K562 (cell line): ENCODE results near the gene ENDOD1. TPM values are rescaled to one million over a fixed set of nuclear protein-coding genes. Genes with fewer than 3 reads are reported as not detected.
A peak's percentile ranks its signal among the peaks of the same experiment; 100 is the strongest.
"Not testable (repeated sequence)": the region's sequence is repeated elsewhere in the genome, so short reads cannot be mapped to it uniquely, and the experiment has no call there.

Experiments
- ATAC-seq: fragments of 200-7000 bp; cut with Tn5 transposase; 3 replicates; pipeline ENCODE4 v1.9.1; 2020; ENCODE audit warnings: moderate library complexity
- BruUV-seq: library from RNA; stranded (reverse); fragments of 400-500 nt; replicated peaks from 2 replicates; lab custom pipeline; 2021; lab: Mats Ljungman, UMichigan
- CTCF ChIA-PET: fragments of 300-600 bp; formaldehyde crosslinking; extraction: SDS; loops from one replicate; lab custom pipeline; 2021; ENCODE audit warnings: low intra/inter-chr PET ratio; lab: Yijun Ruan, JAX
- POLR2A ChIA-PET: fragments of 300-600, 350-650 bp; sonication (Branson Sonifier 250); formaldehyde crosslinking; extraction: SDS; loops from one replicate; lab custom pipeline; 2021; ENCODE audit warnings: antibody characterized with exemption, inconsistent platforms; lab: Yijun Ruan, JAX
- DNase-seq, 4 experiments: peaks; one replicate each; pipeline versions ENCODE4 v3.0.0 to v3.0.0-alpha.2; 2011 to 2018; ENCODE audit warnings: low spot score in 3 of 4, mixed read lengths in 3 of 4; ENCODE audit errors: extremely low read depth in 1 of 4
- FAIRE-seq: peaks from 2 replicates; lab custom pipeline; 2011; peaks lifted over from hg19 to GRCh38; lab: Jason Lieb, UNC
- H2AFZ ChIP-seq: 2 replicates; pipeline ENCODE4 v1.6.0; 2011; ENCODE audit warnings: low read depth, low read length, control low read depth, inconsistent platforms
- H3K27ac ChIP-seq: fragments of 200-600 bp; 3 replicates; pipeline ENCODE4 v1.8.0; 2011; ENCODE audit warnings: low read depth, mild to moderate bottlenecking, control low read depth, inconsistent platforms, low read length, moderate library complexity, mixed read lengths; ENCODE audit errors: extremely low read depth
- H3K27me3 ChIP-seq, 2 experiments: fragments of 300-600 bp in 1 of 2; 2 replicates in 1 of 2; 3 replicates in 1 of 2; pipeline versions ENCODE4 v1.6.0 to v1.8.0; 2011; ENCODE audit warnings: inconsistent platforms in 2 of 2, low read length in 2 of 2, mild to moderate bottlenecking in 1 of 2, mixed read lengths in 1 of 2, moderate library complexity in 1 of 2; ENCODE audit not compliant: control insufficient read depth in 2 of 2, insufficient read depth in 2 of 2
- H3K36me3 ChIP-seq: fragments of 300-600 bp; 3 replicates; pipeline ENCODE4 v1.8.0; 2011; ENCODE audit warnings: mild to moderate bottlenecking, low read length, inconsistent platforms; ENCODE audit not compliant: control insufficient read depth, insufficient read depth
- H3K4me1 ChIP-seq, 2 experiments: fragments of 200-600 bp in 1 of 2; replicated peaks in 1 of 2; 2 replicates in 1 of 2; 3 replicates in 1 of 2; pipeline versions ENCODE4 v1.5.1 to v1.8.0; 2011; ENCODE audit warnings: inconsistent platforms in 2 of 2, low read length in 2 of 2, mild to moderate bottlenecking in 1 of 2, mixed read lengths in 1 of 2, moderate library complexity in 1 of 2; ENCODE audit not compliant: control insufficient read depth in 2 of 2, insufficient read depth in 2 of 2
- H3K4me2 ChIP-seq: 2 replicates; pipeline ENCODE4 v1.6.1; 2011; ENCODE audit warnings: low read length, control low read depth, inconsistent platforms, mixed read lengths; ENCODE audit not compliant: insufficient read depth
- H3K4me3 ChIP-seq: fragments of 200-600 bp; sonication (generic), shearing (Covaris generic); 2 replicates; pipeline ENCODE4 v1.5.1; 2016; ENCODE audit warnings: control low read depth, inconsistent platforms
- H3K79me2 ChIP-seq: fragments of 200-600 bp; 3 replicates; pipeline ENCODE4 v1.8.0; 2011; ENCODE audit warnings: low read length, inconsistent platforms; ENCODE audit not compliant: control insufficient read depth, insufficient read depth
- H3K9ac ChIP-seq, 2 experiments: 2 replicates each; pipeline versions ENCODE4 v1.6.0 to v1.6.1; 2011; ENCODE audit warnings: low read depth in 2 of 2, low read length in 2 of 2, control low read depth in 1 of 2, inconsistent platforms in 1 of 2, mild to moderate bottlenecking in 1 of 2, mixed read lengths in 1 of 2; ENCODE audit not compliant: insufficient read depth in 1 of 2
- H3K9me1 ChIP-seq: one replicate; pipeline ENCODE4 v1.6.0; 2011; ENCODE audit warnings: inconsistent platforms, mild to moderate bottlenecking, low read length, moderate library complexity; ENCODE audit not compliant: control insufficient read depth, insufficient read depth
- H3K9me3 ChIP-seq: replicated peaks from 2 replicates; pipeline ENCODE4 v1.5.1; 2011; ENCODE audit warnings: low read depth, low read length, inconsistent platforms; ENCODE audit not compliant: control insufficient read depth, insufficient read depth
- H4K20me1 ChIP-seq: replicated peaks from 2 replicates; pipeline ENCODE4 v1.6.1; 2011; ENCODE audit warnings: low read length, inconsistent platforms, mixed read lengths; ENCODE audit not compliant: control insufficient read depth, insufficient read depth
- L3MBTL2 ChIP-seq: fragments of 450-650 bp; IDR thresholded peaks from 2 replicates; pipeline ENCODE4 v1.6.1; 2016; ENCODE audit warnings: mild to moderate bottlenecking, moderate library complexity
- RAD21 ChIP-seq, 2 experiments: fragments of 250-450 bp in 1 of 2; fragments of 450-650 bp in 1 of 2; sonication (Bioruptor Pico) in 1 of 2; formaldehyde crosslinking in 1 of 2; IDR thresholded peaks in 1 of 2; conservative IDR thresholded peaks in 1 of 2; 2 replicates each; pipeline versions ENCODE4 v1.4.0 to v1.8.0; 2020 to 2022; ENCODE audit warnings: mild to moderate bottlenecking in 2 of 2, moderate library complexity in 1 of 2
- WGBS: fragments of 100-300 bp; shearing (Covaris generic); methylation state at CpG from one replicate; pipeline ENCODE4 v1.1.6; 2016; ENCODE audit warnings: low coverage, mixed read lengths; ENCODE audit not compliant: insufficient coverage; ENCODE audit errors: missing lambda C conversion rate; 5-methylcytosine and 5-hydroxymethylcytosine counted together
- in situ Hi-C: fragments of 300-500 bp; cut with MboI; formaldehyde crosslinking; loops from 4 replicates; pipeline ENCODE4 v1.15.0; 2018; ENCODE audit warnings: inconsistent platforms, mixed read lengths
- intact Hi-C: fragments of 100-400 bp; cut with micrococcal nuclease; formaldehyde crosslinking; loops from 2 replicates; pipeline ENCODE4 v1.14.2; 2022
- polyA plus RNA-seq, 8 experiments: library from polyadenylated mRNA; depleted of rRNA in 4 of 8; stranded (reverse) in 5 of 8; unstranded in 3 of 8; fragments of >200 nt; fragmentation: Nextera tagmentation in 2 of 8; fragmentation: Illumina TruSeq in 1 of 8; extraction: Ambion mirVana in 2 of 8; extraction: Trizol in 1 of 8; gene quantifications; 2 replicates each; pipeline versions ENCODE4 v1.2.1 to v1.2.3, GENCODE V29; 2011 to 2014; ENCODE audit warnings: inconsistent platforms in 1 of 8, missing spikeins in 1 of 8
- total RNA-seq, 7 experiments: library from RNA; depleted of rRNA in 6 of 7; stranded (reverse); fragments of >200 nt in 6 of 7; fragmentation: Illumina TruSeq in 2 of 7; extraction: Trizol in 2 of 7; gene quantifications; 2 replicates each; pipeline versions ENCODE4 v1.2.1 to v1.2.3, GENCODE V29; 2011 to 2021; ENCODE audit warnings: low replicate concordance in 1 of 7
- TF ChIP-seq, protein P1 (sequence below), 3 experiments: IDR thresholded peaks in 2 of 3; conservative IDR thresholded peaks in 1 of 3; 2 replicates each; pipeline ENCODE4 v1.5.1; 2011 to 2012; ENCODE audit warnings: low read length in 3 of 3, mild to moderate bottlenecking in 3 of 3, control low read depth in 2 of 3, improper control_type of control experiment in 1 of 3, inconsistent platforms in 1 of 3, low read depth in 1 of 3, mixed read lengths in 1 of 3, moderate library complexity in 1 of 3; ENCODE audit not compliant: insufficient read depth in 2 of 3
- TF ChIP-seq, protein P2 (sequence below): fragments of 450-650 bp; formaldehyde crosslinking; conservative IDR thresholded peaks from 2 replicates; pipeline ENCODE4 v1.4.0; 2022; ENCODE audit warnings: mild to moderate bottlenecking, missing genetic modification characterization

The ENDOD1 gene
- total and polyA plus RNA-seq, 9 of the 15 experiments (the other 6 are each of a cell fraction or from before 2014, with no cell fraction given) = 4.2 to 11.8 (median 9.3) TPM

DNA sequence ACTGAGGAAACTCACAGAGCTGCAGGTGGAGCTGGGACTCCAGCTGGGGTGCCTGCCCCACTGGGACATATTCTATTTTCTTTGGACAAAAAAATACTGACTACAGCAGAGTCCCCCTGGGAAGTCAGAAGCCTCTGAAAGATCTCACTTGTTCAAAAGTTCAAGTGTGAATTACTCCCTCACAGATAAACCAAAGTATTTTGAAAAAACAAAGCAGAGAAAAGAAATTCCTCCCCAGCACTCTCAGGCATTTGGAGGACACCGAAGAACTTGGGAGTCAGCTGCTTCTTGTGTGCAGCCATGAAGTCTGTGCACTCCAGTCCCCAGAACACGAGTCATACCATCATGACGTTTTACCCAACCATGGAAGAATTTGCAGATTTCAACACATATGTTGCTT is 40.5 kb upstream of the ENDOD1 start, which contains the start of gene KDM4F:
Gene KDM4F (plus strand): TSS at position 301 of the 400 bp plus-strand sequence.
- BruUV-seq, FAIRE-seq, in situ Hi-C loops, H3K9me3 ChIP-seq, intact Hi-C loops, DNase-seq, CTCF ChIA-PET, POLR2A ChIA-PET, H3K36me3 ChIP-seq, H3K4me3 ChIP-seq, H3K4me1 ChIP-seq, ATAC-seq, H3K9me1 ChIP-seq, H3K79me2 ChIP-seq, H3K9ac ChIP-seq, H3K27ac ChIP-seq, H4K20me1 ChIP-seq: not testable (repeated sequence)
- Histone ChIP-seq H3K4me2 (peak within 1 kb of the TSS; percentile 7; the same call in 1 of the 2 replicates), H2AFZ (peak within 1 kb of the TSS; percentile 66), H3K27me3 (peaks cover 3 to 24% of the 10 kb centered on the region in 2 experiments; a peak in 4 of 5 replicates)
- 0% methylated on average over 2 of the region's 3 CpGs for WGBS

DNA sequence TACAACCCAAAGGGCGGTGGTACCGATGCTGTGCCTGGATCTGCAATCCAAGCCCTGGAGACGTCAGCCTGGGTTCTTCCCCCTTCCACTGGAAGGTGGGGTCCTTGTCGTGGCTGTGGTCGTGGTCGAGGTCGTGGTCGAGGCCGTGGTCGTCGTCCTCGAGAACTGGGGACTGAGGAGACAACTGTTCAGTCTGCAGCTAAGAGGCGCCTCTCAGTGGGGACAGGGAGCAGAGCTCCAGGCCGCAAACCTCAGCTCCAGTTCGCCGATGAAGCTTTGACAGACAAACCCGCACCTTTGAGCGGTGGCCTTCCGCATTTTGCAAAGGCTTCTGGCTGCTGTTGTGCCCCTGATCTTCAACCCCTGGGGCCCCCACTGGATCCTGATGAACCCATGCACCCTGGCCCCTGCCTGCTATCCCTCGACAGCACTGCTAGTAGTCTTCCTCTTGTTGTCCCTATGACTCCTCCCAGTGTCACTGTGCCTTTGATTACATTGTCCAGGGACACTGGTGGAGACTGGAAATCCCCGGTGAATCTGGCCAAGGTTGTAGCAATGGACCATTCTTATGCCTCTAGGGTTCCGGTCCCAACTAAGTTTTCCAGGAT is 38.9 kb upstream of the ENDOD1 start:
- 21% methylated on average over 21 of the region's 22 CpGs for WGBS
- ChIA-PET POLR2A (no interaction called here), CTCF (no interaction called here)
- no TSS peak for BruUV-seq
- Histone ChIP-seq H3K4me3 (no peak overlapping the region), H3K27ac (no peak overlapping the region), H4K20me1 (no peaks in the 10 kb centered on the region), H3K9ac (0 out of 4 replicates have a peak overlapping the region, but pooled peaks of 1 of the 2 experiments have one; percentile 29), H3K9me1 (no peaks in the 10 kb centered on the region), H3K9me3 (no peaks in the 10 kb centered on the region), H2AFZ (peak overlapping the region; percentile 66), H3K4me1 (peaks cover 4 to 6% of the 10 kb centered on the region in 2 experiments; a peak in 2 of 5 replicates), H3K79me2 (no peaks in the 10 kb centered on the region), H3K27me3 (peaks cover 3 to 18% of the 10 kb centered on the region in 2 experiments; a peak in 3 of 5 replicates), H3K36me3 (no peaks in the 10 kb centered on the region), H3K4me2 (peak overlapping the region; percentile 7; the same call in 1 of the 2 replicates)
- in situ Hi-C loops = no loop called here
- DNase-seq (no peak), FAIRE-seq (no peak), ATAC-seq (peak; percentile 75)
- TF ChIP-seq RAD21 (CRISPR knock-in tag; conservative IDR thresholded peaks at IDR 0.05 in 1 of 2, IDR thresholded peaks at IDR 0.05 in 1 of 2) (peak in 1 of 2 experiments; percentile 56; a peak in 2 of 4 replicates), L3MBTL2 (peak; percentile 11; the same call in 1 of the 2 replicates)
- TF ChIP-seq, protein P1, sequence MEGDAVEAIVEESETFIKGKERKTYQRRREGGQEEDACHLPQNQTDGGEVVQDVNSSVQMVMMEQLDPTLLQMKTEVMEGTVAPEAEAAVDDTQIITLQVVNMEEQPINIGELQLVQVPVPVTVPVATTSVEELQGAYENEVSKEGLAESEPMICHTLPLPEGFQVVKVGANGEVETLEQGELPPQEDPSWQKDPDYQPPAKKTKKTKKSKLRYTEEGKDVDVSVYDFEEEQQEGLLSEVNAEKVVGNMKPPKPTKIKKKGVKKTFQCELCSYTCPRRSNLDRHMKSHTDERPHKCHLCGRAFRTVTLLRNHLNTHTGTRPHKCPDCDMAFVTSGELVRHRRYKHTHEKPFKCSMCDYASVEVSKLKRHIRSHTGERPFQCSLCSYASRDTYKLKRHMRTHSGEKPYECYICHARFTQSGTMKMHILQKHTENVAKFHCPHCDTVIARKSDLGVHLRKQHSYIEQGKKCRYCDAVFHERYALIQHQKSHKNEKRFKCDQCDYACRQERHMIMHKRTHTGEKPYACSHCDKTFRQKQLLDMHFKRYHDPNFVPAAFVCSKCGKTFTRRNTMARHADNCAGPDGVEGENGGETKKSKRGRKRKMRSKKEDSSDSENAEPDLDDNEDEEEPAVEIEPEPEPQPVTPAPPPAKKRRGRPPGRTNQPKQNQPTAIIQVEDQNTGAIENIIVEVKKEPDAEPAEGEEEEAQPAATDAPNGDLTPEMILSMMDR (IDR thresholded peaks at IDR 0.05 in 2 of 3, conservative IDR thresholded peaks at IDR 0.05 in 1 of 3; ENCODE audit: insufficient read depth in 2 of 3, low read depth in 1 of 3, low read length in 3 of 3) = peak; percentile 20 to 23 (median 21); a peak in 3 of 6 replicates
- TF ChIP-seq, protein P2, sequence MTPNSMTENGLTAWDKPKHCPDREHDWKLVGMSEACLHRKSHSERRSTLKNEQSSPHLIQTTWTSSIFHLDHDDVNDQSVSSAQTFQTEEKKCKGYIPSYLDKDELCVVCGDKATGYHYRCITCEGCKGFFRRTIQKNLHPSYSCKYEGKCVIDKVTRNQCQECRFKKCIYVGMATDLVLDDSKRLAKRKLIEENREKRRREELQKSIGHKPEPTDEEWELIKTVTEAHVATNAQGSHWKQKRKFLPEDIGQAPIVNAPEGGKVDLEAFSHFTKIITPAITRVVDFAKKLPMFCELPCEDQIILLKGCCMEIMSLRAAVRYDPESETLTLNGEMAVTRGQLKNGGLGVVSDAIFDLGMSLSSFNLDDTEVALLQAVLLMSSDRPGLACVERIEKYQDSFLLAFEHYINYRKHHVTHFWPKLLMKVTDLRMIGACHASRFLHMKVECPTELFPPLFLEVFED (CRISPR knock-in tag) = no peak
- intact Hi-C loops = loop anchor here (5.0 kb wide), 1 partner anchor 428 kb away; no protein-coding TSS in a partner anchor
